Uterus (tissue), 2 donors: ENCODE results near the gene CCDC106.

Source experiments
- POLR2A ChIP-seq, 2 donors: fragments of 450-650 bp; IDR thresholded peaks; one replicate each; pipeline ENCODE4 v1.6.1; 2016; ENCODE audit warnings: antibody characterized with exemption in 2 of 2, mild to moderate bottlenecking in 1 of 2, moderate library complexity in 1 of 2
- TF ChIP-seq, protein P1 (sequence below), 4 experiments: fragments of 200-600 bp in 2 of 4; fragments of 450-650 bp in 2 of 4; sonication (generic) in 2 of 4; IDR thresholded peaks; one replicate each; pipeline ENCODE4 v1.5.1; 2016 to 2019; ENCODE audit warnings: antibody characterized with exemption in 4 of 4, mild to moderate bottlenecking in 2 of 4, moderate library complexity in 1 of 4

DNA sequence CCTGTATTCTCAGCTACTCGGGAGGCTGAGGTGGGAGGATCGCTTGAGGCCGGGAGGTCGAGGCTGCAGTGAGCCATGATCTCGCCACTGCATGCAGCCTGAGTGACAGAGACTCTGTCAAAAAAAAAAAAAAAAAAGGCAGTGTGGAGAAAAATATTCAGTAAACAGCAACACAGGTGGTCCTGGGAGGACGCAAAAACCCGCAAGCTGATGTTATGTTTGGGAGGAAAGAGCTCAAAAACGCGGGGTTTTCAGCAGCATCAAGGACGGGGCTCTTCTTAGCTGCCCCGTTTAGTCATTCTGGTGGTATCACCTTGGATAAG is 23.0 kb upstream of the CCDC106 start:
- TF ChIP-seq, protein P1, sequence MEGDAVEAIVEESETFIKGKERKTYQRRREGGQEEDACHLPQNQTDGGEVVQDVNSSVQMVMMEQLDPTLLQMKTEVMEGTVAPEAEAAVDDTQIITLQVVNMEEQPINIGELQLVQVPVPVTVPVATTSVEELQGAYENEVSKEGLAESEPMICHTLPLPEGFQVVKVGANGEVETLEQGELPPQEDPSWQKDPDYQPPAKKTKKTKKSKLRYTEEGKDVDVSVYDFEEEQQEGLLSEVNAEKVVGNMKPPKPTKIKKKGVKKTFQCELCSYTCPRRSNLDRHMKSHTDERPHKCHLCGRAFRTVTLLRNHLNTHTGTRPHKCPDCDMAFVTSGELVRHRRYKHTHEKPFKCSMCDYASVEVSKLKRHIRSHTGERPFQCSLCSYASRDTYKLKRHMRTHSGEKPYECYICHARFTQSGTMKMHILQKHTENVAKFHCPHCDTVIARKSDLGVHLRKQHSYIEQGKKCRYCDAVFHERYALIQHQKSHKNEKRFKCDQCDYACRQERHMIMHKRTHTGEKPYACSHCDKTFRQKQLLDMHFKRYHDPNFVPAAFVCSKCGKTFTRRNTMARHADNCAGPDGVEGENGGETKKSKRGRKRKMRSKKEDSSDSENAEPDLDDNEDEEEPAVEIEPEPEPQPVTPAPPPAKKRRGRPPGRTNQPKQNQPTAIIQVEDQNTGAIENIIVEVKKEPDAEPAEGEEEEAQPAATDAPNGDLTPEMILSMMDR (IDR thresholded peaks at IDR 0.05), result no peak
- no peak for TF ChIP-seq POLR2A (IDR thresholded peaks at IDR 0.05)
